ENCODE results near the gene PTBP3.

Gene PTBP3

DNA sequence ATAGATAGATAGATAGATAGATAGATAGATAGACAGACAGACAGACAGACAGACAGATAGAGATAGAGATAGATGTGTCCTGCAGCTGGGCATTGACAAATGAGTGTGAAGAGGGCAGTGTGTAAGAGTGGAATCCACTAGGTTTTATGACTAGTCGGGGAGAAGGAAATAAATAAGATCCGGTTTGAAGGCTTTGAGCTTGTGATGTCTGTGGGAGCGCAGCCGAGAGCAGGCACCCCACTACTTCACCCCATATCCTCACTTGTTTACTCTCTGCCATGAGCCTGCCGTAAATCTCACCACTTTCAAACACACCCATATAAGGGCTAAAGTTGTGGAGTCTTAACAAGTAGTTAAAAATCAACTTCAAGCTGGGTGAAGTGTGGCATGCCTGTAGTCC, 156.9 kb downstream of the PTBP3 start:
- no peak overlapping the region for H3K9ac ChIP-seq (ENCODE audit: low read length)
- no peaks in the 10 kb centered on the region for H3K36me3 ChIP-seq (ENCODE audit: control insufficient read depth, insufficient read depth, low read length)
- no peak overlapping the region for H3K27ac ChIP-seq (ENCODE audit: low read depth, low read length)
- no peak overlapping the region for H3K4me3 ChIP-seq (ENCODE audit: low read length)
- H3K27me3 ChIP-seq (ENCODE audit: control insufficient read depth, insufficient read depth, low read length): no peaks in the 10 kb centered on the region
- no peaks in the 10 kb centered on the region for H3K4me1 ChIP-seq (ENCODE audit: control insufficient read depth, insufficient read depth, low read length)

DNA sequence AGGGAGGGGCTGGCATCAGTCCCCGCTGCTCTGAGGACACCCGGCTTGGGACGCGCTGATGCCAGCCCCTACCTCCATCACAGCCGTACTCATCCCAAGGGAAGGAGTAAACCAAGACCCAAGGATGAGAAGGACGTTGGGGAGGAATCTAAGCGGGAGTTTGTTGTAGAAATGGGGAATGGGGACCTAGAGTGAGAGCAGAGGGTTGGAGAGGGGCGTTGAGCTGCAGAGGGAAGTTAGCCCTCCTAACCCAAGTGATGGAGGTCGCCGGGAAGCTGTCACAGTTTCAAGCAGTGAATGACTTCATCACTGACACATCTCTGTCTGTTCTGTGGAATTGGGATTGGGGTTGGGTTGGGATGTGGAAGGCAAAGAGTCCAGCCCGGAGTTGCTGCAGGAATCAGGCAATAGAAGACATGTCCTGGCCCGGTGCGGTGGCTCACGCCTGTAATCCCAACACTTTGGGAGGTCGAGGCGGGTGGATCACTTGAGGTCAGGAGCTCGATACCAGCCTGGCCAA, 157.6 kb downstream of the PTBP3 start:
- Histone ChIP-seq H3K4me1 (ENCODE audit: control insufficient read depth, insufficient read depth, low read length) (no peaks in the 10 kb centered on the region), H3K27me3 (ENCODE audit: control insufficient read depth, insufficient read depth, low read length) (no peaks in the 10 kb centered on the region), H3K9ac (ENCODE audit: low read length) (no peak overlapping the region), H3K36me3 (ENCODE audit: control insufficient read depth, insufficient read depth, low read length) (no peaks in the 10 kb centered on the region), H3K27ac (ENCODE audit: low read depth, low read length) (no peak overlapping the region), H3K4me3 (ENCODE audit: low read length) (peak overlapping the region; percentile 35)

GRCh38 chr9:112174965-112175795, 158.2 kb downstream of the PTBP3 start, which contains the start of gene SUSD1:
Gene SUSD1, minus strand, starts transcription at chr9:112175297. Its CDS starts 62 bp downstream, at chr9:112175235.
- no peaks in the 10 kb centered on the region for H3K4me1 ChIP-seq (ENCODE audit: control insufficient read depth, insufficient read depth, low read length)
- peak within 1 kb of the TSS; percentile 36 for H3K9ac ChIP-seq (ENCODE audit: low read length)
- H3K4me3 ChIP-seq (ENCODE audit: low read length): peak within 1 kb of the TSS; percentile 35
- H3K27ac ChIP-seq (ENCODE audit: low read depth, low read length): no peak within 1 kb of the TSS
- H3K36me3 ChIP-seq (ENCODE audit: control insufficient read depth, insufficient read depth, low read length): no peaks in the 10 kb centered on the region
- no peaks in the 10 kb centered on the region for H3K27me3 ChIP-seq (ENCODE audit: control insufficient read depth, insufficient read depth, low read length)

DNA sequence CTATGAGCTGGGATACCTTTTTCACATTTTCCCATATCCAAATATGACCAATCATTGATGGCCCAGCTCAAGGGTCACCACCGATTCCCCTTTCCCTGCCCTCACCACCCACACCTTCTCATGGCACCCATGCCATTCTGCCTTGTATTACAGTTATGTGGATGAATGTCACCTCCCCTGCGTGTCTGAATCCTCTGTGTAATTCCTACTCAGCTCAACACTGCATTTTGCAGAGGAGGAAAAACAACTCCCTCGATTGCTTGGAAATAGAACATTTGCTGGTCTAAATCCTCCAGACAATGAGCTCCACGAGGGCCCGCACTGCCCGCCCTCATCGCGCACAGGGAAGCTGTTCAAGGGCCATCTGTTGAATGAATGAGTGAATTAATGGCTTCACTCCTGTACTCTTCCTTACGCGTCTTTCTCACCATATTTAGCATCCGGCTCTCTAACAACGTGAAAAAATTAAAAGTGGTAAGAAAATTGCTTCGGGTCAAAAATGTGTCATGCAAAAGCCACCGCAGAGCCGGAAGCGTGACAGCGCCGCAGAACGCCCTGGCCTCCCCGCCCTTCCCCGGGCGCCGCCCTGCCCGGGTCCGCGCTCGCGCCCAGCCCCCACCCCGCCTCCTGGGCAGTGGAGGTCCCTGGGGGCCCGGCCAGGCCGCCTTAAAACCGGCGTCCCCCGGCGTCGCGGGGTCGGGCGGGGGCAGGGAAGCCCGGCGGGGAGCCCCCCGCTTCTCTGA, 159.0 kb downstream of the PTBP3 start:
- no peak overlapping the region for H3K9ac ChIP-seq (ENCODE audit: low read length)
- H3K27ac ChIP-seq (ENCODE audit: low read depth, low read length): no peak overlapping the region
- H3K4me3 ChIP-seq (ENCODE audit: low read length): peak overlapping the region; percentile 35
- no peaks in the 10 kb centered on the region for H3K27me3 ChIP-seq (ENCODE audit: control insufficient read depth, insufficient read depth, low read length)
- H3K4me1 ChIP-seq (ENCODE audit: control insufficient read depth, insufficient read depth, low read length): no peaks in the 10 kb centered on the region
- H3K36me3 ChIP-seq (ENCODE audit: control insufficient read depth, insufficient read depth, low read length): no peaks in the 10 kb centered on the region

- no peaks in the 10 kb centered on the region for H3K4me1 ChIP-seq (ENCODE audit: control insufficient read depth, insufficient read depth, low read length)
- no peaks in the 10 kb centered on the region for H3K36me3 ChIP-seq (ENCODE audit: control insufficient read depth, insufficient read depth, low read length)
- H3K27me3 ChIP-seq (ENCODE audit: control insufficient read depth, insufficient read depth, low read length): no peaks in the 10 kb centered on the region
- peak overlapping the region; percentile 35 for H3K4me3 ChIP-seq (ENCODE audit: low read length)
- no peak overlapping the region for H3K27ac ChIP-seq (ENCODE audit: low read depth, low read length)
- H3K9ac ChIP-seq (ENCODE audit: low read length): no peak overlapping the region
Observed at GRCh38 chr9:112173489-112174221, 159.8 kb downstream of the PTBP3 start.

- H3K36me3 ChIP-seq (ENCODE audit: control insufficient read depth, insufficient read depth, low read length): no peaks in the 10 kb centered on the region
- no peak overlapping the region for H3K9ac ChIP-seq (ENCODE audit: low read length)
- no peak overlapping the region for H3K4me3 ChIP-seq (ENCODE audit: low read length)
- H3K27ac ChIP-seq (ENCODE audit: low read depth, low read length): no peak overlapping the region
- H3K27me3 ChIP-seq (ENCODE audit: control insufficient read depth, insufficient read depth, low read length): no peaks in the 10 kb centered on the region
- no peaks in the 10 kb centered on the region for H3K4me1 ChIP-seq (ENCODE audit: control insufficient read depth, insufficient read depth, low read length)
Observed at GRCh38 chr9:112170968-112171367, 162.5 kb downstream of the PTBP3 start.

GRCh38 chr9:112170235-112170634, 163.2 kb downstream of the PTBP3 start:
- H3K4me3 ChIP-seq (ENCODE audit: low read length): no peak overlapping the region
- no peak overlapping the region for H3K27ac ChIP-seq (ENCODE audit: low read depth, low read length)
- no peaks in the 10 kb centered on the region for H3K27me3 ChIP-seq (ENCODE audit: control insufficient read depth, insufficient read depth, low read length)
- no peak overlapping the region for H3K9ac ChIP-seq (ENCODE audit: low read length)
- no peaks in the 10 kb centered on the region for H3K36me3 ChIP-seq (ENCODE audit: control insufficient read depth, insufficient read depth, low read length)
- H3K4me1 ChIP-seq (ENCODE audit: control insufficient read depth, insufficient read depth, low read length): no peaks in the 10 kb centered on the region

GRCh38 chr9:112169368-112169767, 164.1 kb downstream of the PTBP3 start:
- H3K4me1 ChIP-seq (ENCODE audit: control insufficient read depth, insufficient read depth, low read length): no peaks in the 10 kb centered on the region
- no peaks in the 10 kb centered on the region for H3K36me3 ChIP-seq (ENCODE audit: control insufficient read depth, insufficient read depth, low read length)
- no peak overlapping the region for H3K4me3 ChIP-seq (ENCODE audit: low read length)
- no peak overlapping the region for H3K9ac ChIP-seq (ENCODE audit: low read length)
- no peaks in the 10 kb centered on the region for H3K27me3 ChIP-seq (ENCODE audit: control insufficient read depth, insufficient read depth, low read length)
- no peak overlapping the region for H3K27ac ChIP-seq (ENCODE audit: low read depth, low read length)

- H3K27me3 ChIP-seq (ENCODE audit: control insufficient read depth, insufficient read depth, low read length): no peaks in the 10 kb centered on the region
- H3K4me3 ChIP-seq (ENCODE audit: low read length): no peak overlapping the region
- H3K9ac ChIP-seq (ENCODE audit: low read length): no peak overlapping the region
- no peaks in the 10 kb centered on the region for H3K4me1 ChIP-seq (ENCODE audit: control insufficient read depth, insufficient read depth, low read length)
- H3K27ac ChIP-seq (ENCODE audit: low read depth, low read length): no peak overlapping the region
- no peaks in the 10 kb centered on the region for H3K36me3 ChIP-seq (ENCODE audit: control insufficient read depth, insufficient read depth, low read length)
Observed at GRCh38 chr9:112168197-112168596, 165.2 kb downstream of the PTBP3 start.
